DMS153 treated with DMSO at 0.1 percent for 48 hours (cell line): ENCODE measurements around the gene TNFSF10.
"Not testable (repeated sequence)": the region's sequence is repeated elsewhere in the genome, so short reads cannot be mapped to it uniquely, and the experiment has no call there.

Source experiments
- DNase-seq: peaks from one replicate; lab custom pipeline; 2025; ENCODE audit not compliant: unreplicated experiment; lab: John Stamatoyannopoulos, UW

TNFSF10 gene

GRCh38 chr3:172522871-172523818, at the start of gene TNFSF10:
TSS of gene TNFSF10 (minus strand) at chr3:172523430. CDS start at chr3:172523384, 46 bp downstream.
- DNase-seq = peak; percentile 75

DNA sequence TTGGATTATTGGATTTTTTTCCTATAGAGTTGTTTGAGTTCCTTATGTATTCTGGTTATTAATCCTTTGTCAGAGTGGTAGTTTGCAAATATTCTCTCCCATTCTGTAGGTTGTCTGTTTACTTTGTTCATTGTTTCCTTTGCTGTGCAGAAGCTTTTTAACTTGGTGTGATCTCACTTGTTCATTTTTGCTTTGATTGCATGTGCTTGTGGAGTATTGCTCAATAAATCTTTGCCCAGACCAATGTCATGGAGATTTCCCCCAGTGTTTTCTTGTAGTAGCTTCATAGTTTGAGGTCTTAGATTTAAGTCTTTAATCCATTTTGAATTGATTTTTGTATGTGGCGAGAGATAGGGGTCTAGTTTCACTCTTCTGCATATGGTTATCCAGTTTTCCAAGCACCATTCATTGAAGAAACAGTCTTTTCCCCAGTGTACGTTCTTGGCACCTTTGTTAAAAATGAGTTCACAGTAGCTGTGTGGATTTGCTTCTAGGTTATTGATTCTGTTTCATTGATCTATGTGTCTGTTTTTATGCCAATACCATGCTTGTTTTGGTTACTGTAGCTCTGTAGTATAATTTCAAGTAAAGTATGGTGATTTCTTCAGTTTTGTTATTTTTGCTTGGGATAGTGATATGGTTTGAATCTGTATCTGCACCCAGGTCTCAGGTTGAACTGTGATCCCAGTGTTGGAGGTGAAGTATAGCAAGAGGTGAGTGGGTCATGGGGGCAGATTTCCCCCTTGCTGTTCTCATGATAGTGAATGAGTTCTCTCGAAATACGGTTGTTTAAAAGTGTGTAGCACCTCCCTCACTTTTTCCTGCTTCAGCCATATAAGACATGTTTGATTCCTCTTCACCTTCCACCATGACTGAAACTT, 46.1 kb upstream of the TNFSF10 start:
- DNase-seq = no peak

- no peak for DNase-seq
Observed at GRCh38 chr3:172568701-172569100, 45.5 kb upstream of the TNFSF10 start.

- not testable (repeated sequence) for DNase-seq
Observed at GRCh38 chr3:172566785-172567184, 43.6 kb upstream of the TNFSF10 start.

- DNase-seq = no peak
Observed at GRCh38 chr3:172564499-172564898, 41.3 kb upstream of the TNFSF10 start.

- peak; percentile 61 for DNase-seq
Observed at GRCh38 chr3:172562871-172563865, 39.9 kb upstream of the TNFSF10 start.

- DNase-seq = peak; percentile 66
Observed at GRCh38 chr3:172561897-172562640, 38.8 kb upstream of the TNFSF10 start.

- DNase-seq = no peak
Observed at GRCh38 chr3:172560586-172560985, 37.4 kb upstream of the TNFSF10 start.

- DNase-seq = no peak
Observed at GRCh38 chr3:172560026-172560425, 36.8 kb upstream of the TNFSF10 start.

GRCh38 chr3:172559020-172559419, 35.8 kb upstream of the TNFSF10 start:
- DNase-seq = no peak

- no peak for DNase-seq
Observed at GRCh38 chr3:172557515-172558220, 34.4 kb upstream of the TNFSF10 start.

GRCh38 chr3:172553526-172554252, 30.5 kb upstream of the TNFSF10 start:
- DNase-seq = no peak

GRCh38 chr3:172552607-172553006, 29.4 kb upstream of the TNFSF10 start:
- no peak for DNase-seq

- no peak for DNase-seq
Observed at GRCh38 chr3:172551874-172552273, 28.6 kb upstream of the TNFSF10 start.

GRCh38 chr3:172550347-172550943, 27.2 kb upstream of the TNFSF10 start:
- no peak for DNase-seq

- DNase-seq = no peak
Observed at GRCh38 chr3:172549144-172549543, 25.9 kb upstream of the TNFSF10 start.

GRCh38 chr3:172546628-172547214, 23.5 kb upstream of the TNFSF10 start:
- no peak for DNase-seq

DNA sequence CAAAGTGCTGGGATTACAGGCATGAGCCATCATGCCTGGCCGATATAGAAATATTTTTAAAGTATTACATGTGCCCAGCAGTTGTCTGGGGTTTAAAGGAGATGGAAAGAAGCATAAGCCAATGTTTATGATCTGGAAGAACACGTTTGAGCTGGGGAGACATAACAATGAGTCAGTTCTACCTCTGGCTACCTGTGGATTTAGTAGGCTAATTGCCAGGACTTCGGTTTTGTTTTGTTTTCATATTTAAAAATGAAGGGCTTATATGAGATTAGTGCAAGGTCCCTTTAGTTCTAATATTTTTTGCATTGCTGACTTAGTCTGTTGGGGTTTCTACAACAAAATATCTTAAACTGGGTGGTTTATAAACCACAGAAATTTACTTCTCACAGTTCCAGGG, 22.9 kb upstream of the TNFSF10 start:
- DNase-seq = no peak
